Erythroblast (primary cell): ENCODE results near the gene SLC39A11.

Source experiments
- DNase-seq, 2 experiments: peaks; one replicate each; lab custom pipeline; 2025; lab: John Stamatoyannopoulos, UW
- GATA1 ChIP-seq: IDR thresholded peaks from 2 replicates; pipeline ENCODE4 v1.6.1; 2011; ENCODE audit warnings: low read depth, mild to moderate bottlenecking, control low read depth, low read length, moderate library complexity
- POLR2A ChIP-seq: IDR thresholded peaks from 2 replicates; pipeline ENCODE4 v1.6.1; 2011; ENCODE audit warnings: mild to moderate bottlenecking, low read length

The SLC39A11 gene

GRCh38 chr17:72635034-72635635, 457.4 kb downstream of the SLC39A11 start:
- no peak for DNase-seq
- no peak for TF ChIP-seq GATA1
- TF ChIP-seq POLR2A = no peak

- DNase-seq = no peak
- no peak for TF ChIP-seq GATA1
- no peak for TF ChIP-seq POLR2A
Observed at GRCh38 chr17:72634621-72635020, 457.9 kb downstream of the SLC39A11 start.

GRCh38 chr17:72631949-72632684, 460.4 kb downstream of the SLC39A11 start:
- TF ChIP-seq POLR2A (no peak), GATA1 (no peak)
- no peak for DNase-seq

GRCh38 chr17:72631568-72631948, 460.9 kb downstream of the SLC39A11 start:
- TF ChIP-seq POLR2A (no peak), GATA1 (no peak)
- DNase-seq = no peak

- no peak for TF ChIP-seq POLR2A
- no peak for TF ChIP-seq GATA1
Observed at GRCh38 chr17:72624652-72625051, 467.8 kb downstream of the SLC39A11 start.

GRCh38 chr17:72624226-72624625, 468.3 kb downstream of the SLC39A11 start:
- TF ChIP-seq POLR2A (no peak), GATA1 (no peak)
- DNase-seq = no peak

More at GRCh38 chr17:72624652-72625051, 467.8 kb downstream of the SLC39A11 start:
- no peak for DNase-seq

- no peak for TF ChIP-seq GATA1
- no peak for TF ChIP-seq POLR2A
- DNase-seq = no peak
Observed at GRCh38 chr17:72622661-72623433, 469.6 kb downstream of the SLC39A11 start.

- TF ChIP-seq POLR2A (no peak), GATA1 (no peak)
- no peak for DNase-seq
Observed at GRCh38 chr17:72619976-72620650, 472.4 kb downstream of the SLC39A11 start.

- DNase-seq = peak; percentile 12 to 40
- TF ChIP-seq GATA1 = no peak
- no peak for TF ChIP-seq POLR2A
Observed at GRCh38 chr17:72618001-72618509, 474.4 kb downstream of the SLC39A11 start.

- DNase-seq = no peak
- TF ChIP-seq POLR2A = no peak
- TF ChIP-seq GATA1 = no peak
Observed at GRCh38 chr17:72617557-72617956, 474.9 kb downstream of the SLC39A11 start.

GRCh38 chr17:72616447-72616846, 476.0 kb downstream of the SLC39A11 start:
- no peak for DNase-seq
- no peak for TF ChIP-seq POLR2A
- no peak for TF ChIP-seq GATA1

- TF ChIP-seq GATA1 (no peak), POLR2A (no peak)
Observed at GRCh38 chr17:72615627-72615991, 476.9 kb downstream of the SLC39A11 start.

GRCh38 chr17:72614871-72615626, 477.4 kb downstream of the SLC39A11 start:
- TF ChIP-seq POLR2A (no peak), GATA1 (no peak)
- no peak for DNase-seq

More at GRCh38 chr17:72615627-72615991, 476.9 kb downstream of the SLC39A11 start:
- no peak for DNase-seq

- TF ChIP-seq GATA1 = no peak
- no peak for TF ChIP-seq POLR2A
- no peak for DNase-seq
Observed at GRCh38 chr17:72614476-72614870, 478.0 kb downstream of the SLC39A11 start.
